Measurements from ENCODE around the gene CYB561A3. TPM values are rescaled to one million over a fixed set of nuclear protein-coding genes. Genes with fewer than 3 reads are reported as not detected.

CYB561A3 gene
- total RNA-seq, 4 donors from 2014 or later: 75.9 to 112 (median 87.4) TPM

GRCh38 chr11:61356706-61357105 is 5.0 kb downstream of the CYB561A3 start:
- Histone ChIP-seq H3K4me1 (peaks cover 4 to 40% (median 20%) of the 10 kb centered on the region in 4 donors), H3K27ac (peak overlapping the region in 2 of 4 donors; percentile 61 to 94), H3K36me3 (peaks cover 0 to 30% (median 0%) of the 10 kb centered on the region in 3 donors), H3K27me3 (no peaks in the 10 kb centered on the region), H3K9me3 (no peaks in the 10 kb centered on the region), H3K4me3 (no peak overlapping the region)
- TF ChIP-seq POLR2A (IDR thresholded peaks at IDR 0.05): no peak
- no peak for TF ChIP-seq CTCF (IDR thresholded peaks at IDR 0.05)
- peak in 2 of 3 donors; percentile 46 to 62 for DNase-seq

- peaks cover 0 to 54% (median 0%) of the 10 kb centered on the region in 3 donors for H3K36me3 ChIP-seq
- peak overlapping the region; percentile 56 to 82 (median 64) for H3K27ac ChIP-seq
- H3K4me3 ChIP-seq: no peak overlapping the region
- no peaks in the 10 kb centered on the region for H3K27me3 ChIP-seq
- DNase-seq: no peak
- H3K4me1 ChIP-seq: peaks cover 4 to 40% (median 13%) of the 10 kb centered on the region in 4 donors
- no peak for TF ChIP-seq CTCF (IDR thresholded peaks at IDR 0.05)
- no peak for TF ChIP-seq POLR2A (IDR thresholded peaks at IDR 0.05)
- H3K9me3 ChIP-seq: no peaks in the 10 kb centered on the region
These were observed 7.5 kb downstream of the CYB561A3 start for GRCh38 chr11:61354208-61354607.

- peak; percentile 62 to 83 (median 82) for DNase-seq
- H3K9me3 ChIP-seq: no peaks in the 10 kb centered on the region
- H3K4me3 ChIP-seq: no peak overlapping the region
- TF ChIP-seq POLR2A (IDR thresholded peaks at IDR 0.05) (no peak), CTCF (IDR thresholded peaks at IDR 0.05) (no peak)
- H3K4me1 ChIP-seq: peaks cover 4 to 40% (median 13%) of the 10 kb centered on the region in 4 donors
- H3K36me3 ChIP-seq: peaks cover 0 to 62% (median 0%) of the 10 kb centered on the region in 3 donors
- H3K27ac ChIP-seq: peak overlapping the region; percentile 56 to 82 (median 64)
- H3K27me3 ChIP-seq: no peaks in the 10 kb centered on the region
These were observed 8.3 kb downstream of the CYB561A3 start for GRCh38 chr11:61353131-61354067.

GRCh38 chr11:61352038-61352437 is 9.6 kb downstream of the CYB561A3 start:
- Histone ChIP-seq H3K27me3 (no peaks in the 10 kb centered on the region), H3K4me1 (peaks cover under 1 to 37% (median 13%) of the 10 kb centered on the region in 4 donors), H3K36me3 (peaks cover 0 to 70% (median 0%) of the 10 kb centered on the region in 3 donors), H3K4me3 (no peak overlapping the region), H3K9me3 (no peaks in the 10 kb centered on the region), H3K27ac (no peak overlapping the region)
- TF ChIP-seq CTCF (IDR thresholded peaks at IDR 0.05) (no peak), POLR2A (IDR thresholded peaks at IDR 0.05) (no peak)
- no peak for DNase-seq

GRCh38 chr11:61350803-61351202 is 10.9 kb downstream of the CYB561A3 start:
- Histone ChIP-seq H3K27ac (no peak overlapping the region), H3K4me1 (peaks cover 0 to 25% (median 10%) of the 10 kb centered on the region in 4 donors), H3K36me3 (peaks cover 0 to 74% (median 0%) of the 10 kb centered on the region in 3 donors), H3K4me3 (no peak overlapping the region), H3K27me3 (no peaks in the 10 kb centered on the region), H3K9me3 (no peaks in the 10 kb centered on the region)
- no peak for DNase-seq
- no peak for TF ChIP-seq POLR2A (IDR thresholded peaks at IDR 0.05)
- no peak for TF ChIP-seq CTCF (IDR thresholded peaks at IDR 0.05)

Measured in Peyer's patch (tissue), 4 donors.